Natural killer cell treated with Interleukin-12 subunit alpha and Interleukin-12 subunit beta and Interleukin-15 and Interleukin-18, amount 100 ng/mL, for 72 hours (primary cell): ENCODE measurements around the gene PLXNB2. TPM values are rescaled to one million over a fixed set of nuclear protein-coding genes. Genes with fewer than 3 reads are reported as not detected.

ENCODE experiments used
- ATAC-seq, 2 donors: fragments of 150-1000 bp; cut with Tn5 transposase in 1 of 2; sonication (Bioruptor Pico), chemical (Tn5 transposase) in 1 of 2; 2 replicates each; pipeline ENCODE4 v1.10.0; 2021
- DNase-seq: peaks from one replicate; pipeline ENCODE4 v3.0.0; 2022; ENCODE audit warnings: low spot score
- H3K27ac Mint-ChIP-seq, 2 donors: 1 replicate in 1 of 2; 2 replicates in 1 of 2; pipeline ENCODE4 v1.8.0; 2022; ENCODE audit warnings: mixed read lengths in 2 of 2, mild to moderate bottlenecking in 1 of 2, moderate library complexity in 1 of 2
- H3K27me3 Mint-ChIP-seq, 2 donors: 1 replicate in 1 of 2; 2 replicates in 1 of 2; pipeline ENCODE4 v1.8.0; 2022; ENCODE audit warnings: mixed read lengths in 2 of 2
- H3K36me3 Mint-ChIP-seq: one replicate; pipeline ENCODE4 v1.8.0; 2022; ENCODE audit warnings: mixed read lengths
- H3K4me1 Mint-ChIP-seq, 2 donors: 1 replicate in 1 of 2; 2 replicates in 1 of 2; pipeline ENCODE4 v1.8.0; 2022; ENCODE audit warnings: low read depth in 2 of 2, mixed read lengths in 2 of 2, mild to moderate bottlenecking in 1 of 2
- H3K4me3 Mint-ChIP-seq: one replicate; pipeline ENCODE4 v1.8.0; 2022; ENCODE audit warnings: mixed read lengths
- H3K9me3 Mint-ChIP-seq: 2 replicates; pipeline ENCODE4 v1.8.0; 2022; ENCODE audit warnings: mixed read lengths
- total RNA-seq, 2 donors: library from RNA; stranded (reverse); gene quantifications; one replicate each; pipeline ENCODE4 v1.2.3, GENCODE V29; 2022

Gene PLXNB2
- total RNA-seq, 2 donors from 2014 or later: 4.4 to 5.5 TPM

- H3K4me3 Mint-ChIP-seq: no peak overlapping the region
- no peak overlapping the region for H3K27ac Mint-ChIP-seq
- H3K27me3 Mint-ChIP-seq: no peaks in the 10 kb centered on the region
- H3K4me1 Mint-ChIP-seq: peaks cover 20 to 46% of the 10 kb centered on the region in 2 donors
- DNase-seq (no peak), ATAC-seq (no peak)
- no peaks in the 10 kb centered on the region for H3K9me3 Mint-ChIP-seq
- H3K36me3 Mint-ChIP-seq: no peaks in the 10 kb centered on the region
Observed at GRCh38 chr22:50238755-50239154, 68.7 kb downstream of the PLXNB2 start.

- H3K27ac Mint-ChIP-seq: no peak overlapping the region
- ATAC-seq: no peak
Observed at GRCh38 chr22:50236731-50237409, 70.6 kb downstream of the PLXNB2 start.

GRCh38 chr22:50233223-50233622, 74.2 kb downstream of the PLXNB2 start:
- no peaks in the 10 kb centered on the region for H3K36me3 Mint-ChIP-seq

More at GRCh38 chr22:50236731-50237409, 70.6 kb downstream of the PLXNB2 start:
- H3K4me1 Mint-ChIP-seq: peaks cover 20 to 39% of the 10 kb centered on the region in 2 donors
- H3K4me3 Mint-ChIP-seq: no peak overlapping the region
- H3K36me3 Mint-ChIP-seq: no peaks in the 10 kb centered on the region
- no peak for DNase-seq
- no peaks in the 10 kb centered on the region for H3K9me3 Mint-ChIP-seq
- H3K27me3 Mint-ChIP-seq: no peaks in the 10 kb centered on the region

GRCh38 chr22:50232481-50233151, 74.8 kb downstream of the PLXNB2 start:
- Mint-ChIP-seq H3K4me3 (no peak overlapping the region), H3K9me3 (no peaks in the 10 kb centered on the region), H3K4me1 (peaks cover 11 to 32% of the 10 kb centered on the region in 2 donors), H3K27ac (no peak overlapping the region), H3K27me3 (no peaks in the 10 kb centered on the region), H3K36me3 (no peaks in the 10 kb centered on the region)
- DNase-seq (no peak), ATAC-seq (no peak)

More at GRCh38 chr22:50233223-50233622, 74.2 kb downstream of the PLXNB2 start:
- DNase-seq: no peak
- Mint-ChIP-seq H3K27ac (no peak overlapping the region), H3K27me3 (no peaks in the 10 kb centered on the region), H3K4me1 (peaks cover 11 to 36% of the 10 kb centered on the region in 2 donors), H3K9me3 (no peaks in the 10 kb centered on the region), H3K4me3 (no peak overlapping the region)
- ATAC-seq: no peak

- no peak for DNase-seq
- peaks cover 1 to 17% of the 10 kb centered on the region in 2 donors for H3K4me1 Mint-ChIP-seq
- no peaks in the 10 kb centered on the region for H3K9me3 Mint-ChIP-seq
- H3K36me3 Mint-ChIP-seq: no peaks in the 10 kb centered on the region
- no peaks in the 10 kb centered on the region for H3K27me3 Mint-ChIP-seq
- H3K4me3 Mint-ChIP-seq: no peak overlapping the region
- H3K27ac Mint-ChIP-seq: no peak overlapping the region
- no peak for ATAC-seq
Observed at GRCh38 chr22:50229370-50229769, 78.1 kb downstream of the PLXNB2 start.

- Mint-ChIP-seq H3K27me3 (no peaks in the 10 kb centered on the region), H3K4me1 (peaks cover 0 to 10% of the 10 kb centered on the region in 2 donors), H3K4me3 (no peak overlapping the region), H3K27ac (peak overlapping the region in 1 of 2 donors; percentile 54), H3K9me3 (no peaks in the 10 kb centered on the region), H3K36me3 (no peaks in the 10 kb centered on the region)
- DNase-seq (no peak), ATAC-seq (no peak)
Observed at GRCh38 chr22:50228366-50228765, 79.1 kb downstream of the PLXNB2 start.

GRCh38 chr22:50227579-50228215, 79.7 kb downstream of the PLXNB2 start:
- no peak for ATAC-seq
- no peak overlapping the region for H3K27ac Mint-ChIP-seq
- H3K4me1 Mint-ChIP-seq: peaks cover 0 to 10% of the 10 kb centered on the region in 2 donors
- H3K27me3 Mint-ChIP-seq: no peaks in the 10 kb centered on the region
- no peak overlapping the region for H3K4me3 Mint-ChIP-seq
- H3K36me3 Mint-ChIP-seq: no peaks in the 10 kb centered on the region
- DNase-seq: no peak
- H3K9me3 Mint-ChIP-seq: no peaks in the 10 kb centered on the region

- Mint-ChIP-seq H3K4me3 (no peak overlapping the region), H3K27ac (no peak overlapping the region), H3K9me3 (no peaks in the 10 kb centered on the region), H3K36me3 (no peaks in the 10 kb centered on the region), H3K27me3 (no peaks in the 10 kb centered on the region), H3K4me1 (peaks cover 0 to 10% of the 10 kb centered on the region in 2 donors)
- DNase-seq (no peak), ATAC-seq (no peak)
Observed at GRCh38 chr22:50226875-50227165, 80.6 kb downstream of the PLXNB2 start.

- DNase-seq (no peak), ATAC-seq (no peak)
- H3K4me3 Mint-ChIP-seq: no peak overlapping the region
- H3K36me3 Mint-ChIP-seq: no peaks in the 10 kb centered on the region
- no peak overlapping the region for H3K27ac Mint-ChIP-seq
- no peaks in the 10 kb centered on the region for H3K27me3 Mint-ChIP-seq
- peaks cover 0 to 10% of the 10 kb centered on the region in 2 donors for H3K4me1 Mint-ChIP-seq
- no peaks in the 10 kb centered on the region for H3K9me3 Mint-ChIP-seq
Observed at GRCh38 chr22:50226063-50226874, 81.2 kb downstream of the PLXNB2 start.

- Mint-ChIP-seq H3K27ac (no peak overlapping the region), H3K4me3 (no peak overlapping the region), H3K36me3 (no peaks in the 10 kb centered on the region), H3K4me1 (peaks cover 0 to 10% of the 10 kb centered on the region in 2 donors), H3K9me3 (no peaks in the 10 kb centered on the region), H3K27me3 (no peaks in the 10 kb centered on the region)
- ATAC-seq (no peak), DNase-seq (no peak)
Observed at GRCh38 chr22:50225200-50225969, 82.1 kb downstream of the PLXNB2 start.

Other genes starting within 250 kb of the PLXNB2 start
- gene TTLL8, start 249.3 kb downstream of the PLXNB2 start, total RNA-seq: not detected
- 10 to 100 TPM in 1 of 2 donors, 1 to 10 TPM in 1; 4.5 to 14.8 TPM for gene MLC1, start 222.2 kb downstream of the PLXNB2 start, total RNA-seq
- not detected for gene MOV10L1, start 217.6 kb downstream of the PLXNB2 start, total RNA-seq
- gene PANX2, start 136.9 kb downstream of the PLXNB2 start, total RNA-seq: 1 to 10 TPM; 3.0 to 3.5 TPM
- gene TRABD, start 121.7 kb downstream of the PLXNB2 start, total RNA-seq: 100 to 1,000 TPM in 1 of 2 donors, 10 to 100 TPM in 1; 71.0 to 139 TPM
- gene SELENOO, start 106.6 kb downstream of the PLXNB2 start, total RNA-seq: 10 to 100 TPM; 23.4 to 43.3 TPM
- gene TUBGCP6, start 62.6 kb downstream of the PLXNB2 start, total RNA-seq: 10 to 100 TPM; 47.6 to 80.1 TPM
- 100 to 1,000 TPM in 1 of 2 donors, 10 to 100 TPM in 1; 54.5 to 113 TPM for gene HDAC10, start 56.4 kb downstream of the PLXNB2 start, total RNA-seq
- gene MAPK12, start 46.0 kb downstream of the PLXNB2 start, total RNA-seq: 1 to 10 TPM; 1.6 to 9.0 TPM
- 10 to 100 TPM; 10.2 to 15.1 TPM for gene MAPK11, start 37.3 kb downstream of the PLXNB2 start, total RNA-seq
- gene DENND6B, start 19.4 kb upstream of the PLXNB2 start, total RNA-seq: 1 to 10 TPM; 2.2 TPM
- 100 to 1,000 TPM in 1 of 2 donors, 10 to 100 TPM in 1; 61.1 to 100 TPM for gene PPP6R2, start 35.7 kb upstream of the PLXNB2 start, total RNA-seq
- gene SBF1, start 167.4 kb upstream of the PLXNB2 start, total RNA-seq: 100 to 1,000 TPM; 114 to 152 TPM
- 1 to 10 TPM; 2.6 to 6.7 TPM for gene ADM2, start 173.9 kb upstream of the PLXNB2 start, total RNA-seq
- under 1 TPM in 1 of 2 donors, not detected in 1; 0.45 TPM for gene MIOX, start 179.2 kb upstream of the PLXNB2 start, total RNA-seq
- gene LMF2, start 200.1 kb upstream of the PLXNB2 start, total RNA-seq: 100 to 1,000 TPM in 1 of 2 donors, 10 to 100 TPM in 1; 97.8 to 149 TPM
- gene NCAPH2, start 200.6 kb upstream of the PLXNB2 start, total RNA-seq: 100 to 1,000 TPM; 105 to 156 TPM
- 10 to 100 TPM; 13.1 to 18.5 TPM for gene SCO2, start 218.0 kb upstream of the PLXNB2 start, total RNA-seq
- gene TYMP, start 222.4 kb upstream of the PLXNB2 start, total RNA-seq: 100 to 1,000 TPM; 164 to 234 TPM
- 10 to 100 TPM in 1 of 2 donors, 1 to 10 TPM in 1; 6.5 to 15.2 TPM for gene KLHDC7B, start 238.3 kb upstream of the PLXNB2 start, total RNA-seq